Astrocyte (in vitro differentiated cells and primary cell): Measurements from ENCODE around the gene GPR42. TPM values are rescaled to one million over a fixed set of nuclear protein-coding genes. Genes with fewer than 3 reads are reported as not detected.
"Not testable (repeated sequence)": the region's sequence is repeated elsewhere in the genome, so short reads cannot be mapped to it uniquely, and the experiment has no call there.

Experiments
- DNase-seq: peaks from one replicate; pipeline ENCODE4 v3.0.0-alpha.2; 2010; ENCODE audit warnings: low read depth
- FAIRE-seq: peaks from 2 replicates; lab custom pipeline; 2011; peaks lifted over from hg19 to GRCh38; lab: Jason Lieb, UNC
- H2AFZ ChIP-seq: 2 replicates; pipeline ENCODE4 v1.6.0; 2012; ENCODE audit warnings: low read depth, low read length, inconsistent platforms
- H3K27ac ChIP-seq: 2 replicates; pipeline ENCODE4 v1.5.1; 2011; ENCODE audit warnings: low read depth, low read length, inconsistent platforms
- H3K27me3 ChIP-seq: 2 replicates; pipeline ENCODE4 v1.6.0; 2011; ENCODE audit warnings: low read length, inconsistent platforms; ENCODE audit not compliant: insufficient read depth
- H3K36me3 ChIP-seq: 2 replicates; pipeline ENCODE4 v1.5.1; 2011; ENCODE audit warnings: low read length, inconsistent platforms; ENCODE audit not compliant: insufficient read depth
- H3K4me1 ChIP-seq: 2 replicates; pipeline ENCODE4 v1.5.1; 2011; ENCODE audit warnings: low read length, inconsistent platforms; ENCODE audit not compliant: insufficient read depth
- H3K4me2 ChIP-seq: 2 replicates; pipeline ENCODE4 v1.6.0; 2012; ENCODE audit warnings: low read length, inconsistent platforms
- H3K4me3 ChIP-seq: 2 replicates; pipeline ENCODE4 v1.5.1; 2011; ENCODE audit warnings: low read depth, mild to moderate bottlenecking, low read length, inconsistent platforms; ENCODE audit not compliant: insufficient read depth
- H3K79me2 ChIP-seq: 2 replicates; pipeline ENCODE4 v1.6.0; 2012; ENCODE audit warnings: mild to moderate bottlenecking, low read length, inconsistent platforms; ENCODE audit not compliant: insufficient read depth
- H3K9ac ChIP-seq: 2 replicates; pipeline ENCODE4 v1.6.0; 2012; ENCODE audit warnings: mild to moderate bottlenecking, low read length, inconsistent platforms
- H3K9me3 ChIP-seq: 2 replicates; pipeline ENCODE4 v1.5.1; 2012; ENCODE audit warnings: low read depth, mild to moderate bottlenecking, low read length, inconsistent platforms; ENCODE audit not compliant: insufficient read depth
- H4K20me1 ChIP-seq: 2 replicates; pipeline ENCODE4 v1.6.0; 2012; ENCODE audit warnings: low read length, inconsistent platforms; ENCODE audit not compliant: insufficient read depth
- H3K27ac Mint-ChIP-seq: one replicate; pipeline ENCODE4 v1.8.0; 2021; ENCODE audit warnings: mild to moderate bottlenecking, mixed read lengths; ENCODE audit not compliant: unreplicated experiment
- H3K27me3 Mint-ChIP-seq: one replicate; pipeline ENCODE4 v1.8.0; 2021; ENCODE audit warnings: low read depth, mixed read lengths; ENCODE audit not compliant: unreplicated experiment
- H3K36me3 Mint-ChIP-seq: one replicate; pipeline ENCODE4 v1.8.0; 2021; ENCODE audit warnings: low read depth, mixed read lengths; ENCODE audit not compliant: unreplicated experiment
- H3K4me1 Mint-ChIP-seq: one replicate; pipeline ENCODE4 v1.8.0; 2021; ENCODE audit warnings: low read depth, mixed read lengths; ENCODE audit not compliant: unreplicated experiment
- H3K4me3 Mint-ChIP-seq: one replicate; pipeline ENCODE4 v1.8.0; 2021; ENCODE audit warnings: mild to moderate bottlenecking, moderate library complexity, mixed read lengths; ENCODE audit not compliant: unreplicated experiment
- H3K9me3 Mint-ChIP-seq: one replicate; pipeline ENCODE4 v1.8.0; 2021; ENCODE audit warnings: mild to moderate bottlenecking, mixed read lengths; ENCODE audit not compliant: unreplicated experiment
- EZH2 ChIP-seq: IDR thresholded peaks from 2 replicates; pipeline ENCODE4 v1.6.1; 2012; ENCODE audit warnings: mild to moderate bottlenecking, low read length, inconsistent platforms; ENCODE audit not compliant: insufficient read depth
- total RNA-seq: library from RNA; stranded (reverse); gene quantifications from 2 replicates; pipeline ENCODE4 v1.2.1, GENCODE V29; 2021
- TF ChIP-seq, protein P1 (sequence below): IDR thresholded peaks from 2 replicates; pipeline ENCODE4 v1.5.1; 2011; ENCODE audit warnings: low read depth, mild to moderate bottlenecking, inconsistent platforms, low read length, moderate library complexity; ENCODE audit not compliant: insufficient read depth

Gene GPR42
- total RNA-seq, 1 donor from 2014 or later, result not detected

DNA sequence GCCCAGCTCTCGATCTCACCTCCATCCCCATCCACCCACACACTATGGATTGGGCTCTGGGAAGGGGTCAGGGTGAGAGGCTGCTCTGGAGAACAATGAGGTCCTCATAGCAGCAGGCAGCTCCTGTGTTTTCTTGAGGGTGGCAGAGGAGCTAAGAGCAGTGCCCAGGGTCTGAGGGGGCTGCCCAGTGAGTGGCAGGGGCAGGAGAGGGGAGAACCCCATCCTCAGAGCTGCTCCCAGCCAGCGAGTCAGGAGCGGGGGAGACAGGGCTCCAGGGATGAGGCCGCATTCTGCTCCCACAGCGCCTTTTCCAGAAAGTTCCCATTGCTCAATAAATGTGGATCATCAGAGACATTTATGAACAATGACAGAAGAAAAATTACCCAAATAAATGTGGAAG, 10.8 kb upstream of the GPR42 start:
- H3K36me3 Mint-ChIP-seq, DNase-seq, H3K9me3 ChIP-seq, H3K4me1 Mint-ChIP-seq, H3K4me3 Mint-ChIP-seq, H3K27ac Mint-ChIP-seq, H3K4me2 ChIP-seq, FAIRE-seq, H3K79me2 ChIP-seq, H3K4me1 ChIP-seq, H3K4me3 ChIP-seq, H3K9ac ChIP-seq, H2AFZ ChIP-seq, H3K36me3 ChIP-seq, H3K27me3 ChIP-seq, H3K27ac ChIP-seq, H3K9me3 Mint-ChIP-seq, H4K20me1 ChIP-seq: not testable (repeated sequence)
- H3K27me3 Mint-ChIP-seq, result peaks cover 26% of the 10 kb centered on the region

DNA sequence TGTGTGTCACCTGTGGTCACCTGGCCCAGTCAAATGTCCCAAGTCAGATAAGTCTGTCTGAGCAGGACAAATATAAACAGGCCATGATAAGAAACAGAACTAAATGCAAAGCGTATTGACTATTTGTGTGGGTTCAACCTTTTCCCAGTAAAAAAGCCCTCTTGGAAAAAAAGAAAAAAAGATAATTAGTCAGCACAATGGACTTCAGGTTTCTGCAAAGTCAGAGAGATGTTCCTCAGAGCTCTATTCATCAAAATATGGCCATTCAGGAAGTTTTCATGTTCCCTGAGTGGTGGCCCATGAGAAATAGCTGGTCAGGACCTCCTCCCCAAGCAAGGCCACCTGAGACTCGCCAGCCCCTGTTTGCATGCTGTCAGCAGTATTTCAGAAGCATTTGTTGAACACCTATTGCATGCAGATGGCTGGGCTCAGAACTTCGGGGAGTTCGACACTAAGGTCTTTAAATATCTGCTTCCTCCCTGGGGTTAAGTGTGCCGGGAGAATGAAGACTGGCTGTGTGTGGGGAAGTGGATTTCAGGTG, 9.9 kb upstream of the GPR42 start:
- no peak overlapping the region for H2AFZ ChIP-seq
- no peak for TF ChIP-seq EZH2
- TF ChIP-seq, protein P1, sequence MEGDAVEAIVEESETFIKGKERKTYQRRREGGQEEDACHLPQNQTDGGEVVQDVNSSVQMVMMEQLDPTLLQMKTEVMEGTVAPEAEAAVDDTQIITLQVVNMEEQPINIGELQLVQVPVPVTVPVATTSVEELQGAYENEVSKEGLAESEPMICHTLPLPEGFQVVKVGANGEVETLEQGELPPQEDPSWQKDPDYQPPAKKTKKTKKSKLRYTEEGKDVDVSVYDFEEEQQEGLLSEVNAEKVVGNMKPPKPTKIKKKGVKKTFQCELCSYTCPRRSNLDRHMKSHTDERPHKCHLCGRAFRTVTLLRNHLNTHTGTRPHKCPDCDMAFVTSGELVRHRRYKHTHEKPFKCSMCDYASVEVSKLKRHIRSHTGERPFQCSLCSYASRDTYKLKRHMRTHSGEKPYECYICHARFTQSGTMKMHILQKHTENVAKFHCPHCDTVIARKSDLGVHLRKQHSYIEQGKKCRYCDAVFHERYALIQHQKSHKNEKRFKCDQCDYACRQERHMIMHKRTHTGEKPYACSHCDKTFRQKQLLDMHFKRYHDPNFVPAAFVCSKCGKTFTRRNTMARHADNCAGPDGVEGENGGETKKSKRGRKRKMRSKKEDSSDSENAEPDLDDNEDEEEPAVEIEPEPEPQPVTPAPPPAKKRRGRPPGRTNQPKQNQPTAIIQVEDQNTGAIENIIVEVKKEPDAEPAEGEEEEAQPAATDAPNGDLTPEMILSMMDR, result no peak
- no peaks in the 10 kb centered on the region for H3K36me3 ChIP-seq

DNA sequence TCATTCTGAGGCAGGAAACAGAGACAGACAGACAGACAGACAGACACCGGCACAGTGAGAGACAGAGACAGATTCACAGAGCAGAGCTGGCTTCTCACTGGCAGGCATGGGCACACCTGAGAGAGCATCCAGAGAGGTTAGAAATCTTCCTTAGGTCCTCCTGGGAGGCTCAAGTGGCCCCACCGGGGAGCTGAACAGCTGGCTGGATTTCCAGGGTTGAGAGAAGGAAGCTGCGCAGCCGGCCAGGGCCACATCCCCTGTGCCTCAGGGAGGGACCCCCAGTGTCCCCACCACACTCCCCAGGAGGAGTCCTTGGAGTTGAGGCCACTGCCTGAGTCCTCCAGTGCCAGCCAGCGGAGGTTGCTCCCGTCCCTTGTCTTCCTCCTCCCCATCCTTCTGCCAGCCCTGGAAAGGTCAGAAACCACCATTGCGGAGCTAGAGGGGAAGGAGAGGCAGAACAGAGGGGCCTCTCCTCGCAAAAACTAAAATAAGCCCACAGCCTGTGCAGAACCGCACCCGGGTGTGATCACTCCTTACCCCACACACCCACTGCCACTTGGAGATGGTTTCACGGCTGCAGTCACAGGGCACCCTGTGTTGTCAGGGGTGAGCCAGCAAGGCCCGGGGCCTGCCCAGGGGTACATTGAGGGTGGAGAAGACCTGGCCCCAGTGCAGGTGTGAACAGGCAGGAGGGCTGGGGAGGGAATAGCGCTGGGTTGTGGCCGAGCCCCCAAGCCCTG, 8.4 kb upstream of the GPR42 start:
- H3K4me3 Mint-ChIP-seq, result no peak overlapping the region
- DNase-seq (no peak), FAIRE-seq (no peak)
- H3K27ac Mint-ChIP-seq, result no peak overlapping the region
- Histone ChIP-seq H2AFZ (no peak overlapping the region), H3K36me3 (no peaks in the 10 kb centered on the region), H3K4me3 (no peak overlapping the region), H3K79me2 (no peaks in the 10 kb centered on the region), H3K27ac (no peak overlapping the region), H3K27me3 (no peaks in the 10 kb centered on the region), H3K9ac (no peak overlapping the region), H3K4me2 (no peak overlapping the region), H4K20me1 (no peaks in the 10 kb centered on the region), H3K4me1 (no peaks in the 10 kb centered on the region), H3K9me3 (no peaks in the 10 kb centered on the region)
- no peaks in the 10 kb centered on the region for H3K4me1 Mint-ChIP-seq
- H3K36me3 Mint-ChIP-seq, result no peaks in the 10 kb centered on the region
- H3K9me3 Mint-ChIP-seq, result no peaks in the 10 kb centered on the region
- H3K27me3 Mint-ChIP-seq, result peaks cover 21% of the 10 kb centered on the region
- TF ChIP-seq, protein P1, result no peak
- no peak for TF ChIP-seq EZH2

More for the DNA sequence above, 9.9 kb upstream of the GPR42 start:
- Histone ChIP-seq H3K4me1 (no peaks in the 10 kb centered on the region), H4K20me1 (no peaks in the 10 kb centered on the region), H3K27me3 (no peaks in the 10 kb centered on the region), H3K9ac (no peak overlapping the region), H3K79me2 (no peaks in the 10 kb centered on the region), H3K4me3 (no peak overlapping the region), H3K9me3 (no peaks in the 10 kb centered on the region), H3K27ac (no peak overlapping the region), H3K4me2 (no peak overlapping the region)
- H3K4me3 Mint-ChIP-seq, result no peak overlapping the region
- DNase-seq (no peak), FAIRE-seq (no peak)
- H3K9me3 Mint-ChIP-seq, result no peaks in the 10 kb centered on the region
- no peaks in the 10 kb centered on the region for H3K4me1 Mint-ChIP-seq
- H3K27ac Mint-ChIP-seq, result no peak overlapping the region
- H3K36me3 Mint-ChIP-seq, result no peaks in the 10 kb centered on the region
- H3K27me3 Mint-ChIP-seq, result peaks cover 24% of the 10 kb centered on the region
